Stimulated activated CD8-positive, alpha-beta memory T cell treated with anti-CD3 and anti-CD28 coated beads, Interleukin-4, amount 100 ng/mL, for 48 hours (primary cell): ENCODE measurements around the gene HMOX2.
A peak's percentile ranks its signal among the peaks of the same experiment; 100 is the strongest.

Experiments used
- DNase-seq: peaks from one replicate; pipeline ENCODE4 v3.0.0-alpha.2; 2020

The HMOX2 gene

DNA sequence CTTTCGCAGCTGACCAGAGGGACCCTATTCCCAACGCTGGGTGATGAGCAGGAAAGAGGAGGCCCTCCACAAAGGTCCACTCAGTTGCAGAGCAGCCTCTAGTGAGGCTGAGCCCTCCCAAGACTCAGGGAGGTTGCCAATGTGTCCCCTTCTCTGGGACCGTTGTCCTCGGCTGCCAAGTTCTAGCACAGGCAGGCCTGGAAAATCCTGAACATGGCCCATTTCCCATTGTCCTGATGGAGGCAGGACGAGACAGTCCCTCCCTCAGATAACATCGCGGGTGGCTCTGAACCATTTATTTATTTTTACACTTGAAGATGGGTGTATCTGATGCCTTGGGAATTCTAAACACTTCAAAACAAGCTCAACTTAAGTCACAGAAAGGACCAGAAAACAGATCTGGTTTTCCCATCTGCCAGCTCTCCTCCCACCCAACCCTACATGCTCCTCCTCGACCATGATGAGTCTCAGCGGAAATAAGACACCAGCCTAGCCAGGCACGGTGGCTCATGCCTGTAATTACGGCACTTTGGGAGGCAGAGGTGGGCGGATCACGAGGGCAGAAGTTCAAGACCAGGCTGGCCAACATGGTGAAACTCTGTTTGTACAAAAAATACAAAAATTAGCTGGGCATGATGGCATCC, 49.6 kb downstream of the HMOX2 start:
- no peak for DNase-seq

DNA sequence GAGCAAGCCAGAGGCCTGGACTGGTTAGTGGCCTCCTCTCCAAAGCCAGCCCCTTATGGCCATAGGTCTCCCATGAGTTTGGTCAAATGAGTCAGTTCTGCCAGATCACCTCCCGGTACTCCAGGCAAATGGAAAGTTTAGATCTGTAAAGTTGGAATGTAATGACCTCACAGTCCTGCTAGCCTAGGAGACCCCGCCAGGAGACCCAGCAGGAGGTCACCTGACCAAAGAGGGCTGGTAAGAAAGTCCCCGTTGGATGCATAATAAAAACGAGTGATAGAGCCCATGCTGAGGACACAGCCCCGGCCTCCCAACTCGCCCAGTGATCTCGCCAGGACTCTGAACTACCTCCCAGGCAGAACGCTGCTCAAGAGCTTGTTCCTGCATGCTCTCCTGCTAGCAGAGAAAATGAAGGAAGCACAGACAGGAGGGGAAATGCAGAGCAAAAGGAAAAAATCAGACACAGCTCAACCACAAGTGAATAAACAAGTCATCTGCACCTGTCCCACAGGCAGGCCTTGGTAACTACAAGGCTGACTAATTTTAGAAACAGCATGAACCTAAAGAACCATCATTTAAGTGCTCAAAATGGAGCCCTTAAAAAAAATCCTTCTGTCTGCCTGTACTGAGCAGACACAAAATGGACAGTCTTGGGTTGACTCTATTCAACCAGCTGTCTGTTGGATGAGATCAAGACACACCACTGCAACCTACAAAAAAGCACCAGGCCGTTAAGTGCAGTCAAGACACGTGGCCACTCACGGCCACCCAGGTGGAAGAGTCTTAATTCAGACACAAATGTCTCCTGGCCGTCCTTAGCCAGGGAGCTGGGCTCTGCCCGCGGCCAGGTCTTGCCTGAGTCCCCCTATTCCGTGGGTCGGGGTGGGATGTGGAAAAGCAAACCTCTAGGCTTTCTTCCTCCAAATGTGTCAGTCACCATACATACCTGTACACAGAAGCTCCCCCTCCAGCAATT, 53.2 kb downstream of the HMOX2 start:
- DNase-seq, result no peak

DNA sequence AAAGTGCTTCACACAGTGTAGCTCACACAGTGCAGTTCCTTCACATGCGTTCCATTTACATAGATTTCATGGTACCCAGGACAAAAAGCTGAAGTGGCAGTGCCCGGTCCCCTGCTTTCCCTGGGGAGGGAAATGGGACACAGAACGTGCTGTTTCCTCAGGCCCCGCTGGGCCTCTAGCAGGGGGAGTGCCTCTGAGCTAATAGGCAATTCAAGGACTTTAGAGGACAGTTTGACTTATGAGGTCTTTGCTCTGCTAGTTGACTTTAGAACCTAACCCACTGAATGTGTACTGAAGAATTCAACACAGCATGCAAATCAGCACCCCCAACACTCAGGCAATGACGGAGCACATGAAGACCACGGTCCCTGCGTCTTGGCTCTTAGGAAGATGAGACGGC, 55.6 kb downstream of the HMOX2 start:
- DNase-seq, result no peak

DNA sequence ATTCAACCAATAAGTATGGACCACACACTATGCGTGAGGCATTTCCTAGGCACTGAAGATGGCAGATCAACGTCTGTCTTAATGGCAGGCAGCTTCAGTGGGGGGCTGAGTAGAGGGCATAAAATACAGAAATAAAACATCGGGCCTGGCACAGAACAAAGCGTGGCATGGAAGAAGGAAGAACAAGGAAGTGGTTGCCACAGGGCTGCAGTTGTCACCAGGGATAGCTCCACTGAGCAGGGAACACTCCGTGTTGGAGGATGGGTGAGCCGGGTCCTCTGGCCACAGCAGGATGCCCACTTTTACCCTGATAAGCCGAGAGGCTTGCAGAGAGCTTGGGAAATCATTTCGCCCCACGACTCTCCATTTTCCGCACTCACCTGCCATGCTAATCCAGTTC, 56.0 kb downstream of the HMOX2 start:
- DNase-seq, result no peak

DNA sequence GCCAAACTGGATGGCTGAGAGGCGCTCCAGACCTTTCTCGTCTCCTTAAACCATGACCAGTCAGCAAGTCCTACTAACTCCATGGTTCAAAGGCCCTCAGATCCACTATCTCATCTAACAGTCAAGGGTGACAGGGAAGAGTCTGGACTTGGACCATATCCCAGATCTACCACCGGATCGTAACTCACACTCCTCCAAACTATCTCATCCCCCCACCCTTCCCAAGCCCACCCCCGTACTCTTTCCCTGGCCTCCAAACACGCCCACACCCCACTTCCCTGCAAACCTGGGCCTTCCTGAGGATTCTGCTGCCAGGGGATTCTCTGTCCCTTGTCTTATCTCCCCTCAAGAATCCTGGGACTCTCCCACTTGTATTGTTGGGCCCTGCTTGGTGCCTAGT, 57.3 kb downstream of the HMOX2 start:
- DNase-seq, result no peak

DNA sequence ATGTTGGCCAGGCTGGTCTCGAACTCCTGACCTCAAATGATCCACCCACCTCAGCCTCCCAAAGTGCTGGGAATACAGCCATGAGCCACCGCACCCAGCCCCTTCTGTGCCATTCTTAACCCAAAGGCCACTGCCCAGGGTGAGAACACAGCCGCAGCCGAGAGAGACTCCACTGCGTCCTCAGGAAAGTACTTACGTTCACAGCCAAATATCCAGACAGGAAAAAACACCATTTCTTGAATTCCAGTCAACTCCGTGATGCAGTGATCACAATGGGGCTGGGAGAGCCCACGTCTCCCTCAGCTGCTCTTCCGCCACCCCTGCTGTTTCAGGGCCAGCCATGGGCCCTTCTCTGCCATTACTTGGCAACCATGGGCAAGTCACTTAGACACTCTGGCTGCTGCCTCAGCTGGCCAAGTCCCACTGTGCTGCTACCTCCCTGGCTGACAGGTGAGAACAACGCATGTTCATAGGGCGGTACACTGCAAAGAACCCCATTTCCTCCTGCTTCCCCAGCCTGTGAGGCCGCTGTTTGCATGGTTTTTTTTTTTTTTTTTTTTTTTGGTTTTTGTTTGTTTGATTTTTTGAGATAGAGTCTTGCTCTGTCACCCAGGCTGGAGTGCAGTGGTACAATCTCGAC, 58.1 kb downstream of the HMOX2 start:
- DNase-seq, result no peak

DNA sequence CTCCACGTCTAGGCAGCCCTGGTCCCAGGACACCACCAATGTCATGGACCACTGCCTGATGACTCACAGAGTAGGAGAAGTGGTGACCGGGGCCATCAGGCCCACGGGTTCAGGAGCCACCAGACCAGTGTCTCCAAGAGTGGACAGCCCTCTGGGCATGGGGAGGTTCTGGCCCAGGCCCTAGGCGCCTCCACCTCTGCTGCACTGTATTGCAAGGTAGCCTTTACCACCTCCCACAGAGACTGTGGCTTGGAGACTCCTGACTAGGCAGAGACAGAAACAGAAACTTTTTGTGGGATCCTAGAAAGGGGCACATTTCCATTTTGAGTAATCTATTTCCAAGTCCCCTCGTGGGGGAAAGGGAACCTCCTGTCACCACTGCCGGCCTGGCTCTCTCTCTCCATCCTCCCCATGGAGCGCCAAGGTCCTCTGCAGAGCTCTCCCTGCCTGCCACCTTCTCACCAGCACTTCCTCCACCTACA, 59.5 kb downstream of the HMOX2 start:
- DNase-seq, result peak; percentile 50

DNA sequence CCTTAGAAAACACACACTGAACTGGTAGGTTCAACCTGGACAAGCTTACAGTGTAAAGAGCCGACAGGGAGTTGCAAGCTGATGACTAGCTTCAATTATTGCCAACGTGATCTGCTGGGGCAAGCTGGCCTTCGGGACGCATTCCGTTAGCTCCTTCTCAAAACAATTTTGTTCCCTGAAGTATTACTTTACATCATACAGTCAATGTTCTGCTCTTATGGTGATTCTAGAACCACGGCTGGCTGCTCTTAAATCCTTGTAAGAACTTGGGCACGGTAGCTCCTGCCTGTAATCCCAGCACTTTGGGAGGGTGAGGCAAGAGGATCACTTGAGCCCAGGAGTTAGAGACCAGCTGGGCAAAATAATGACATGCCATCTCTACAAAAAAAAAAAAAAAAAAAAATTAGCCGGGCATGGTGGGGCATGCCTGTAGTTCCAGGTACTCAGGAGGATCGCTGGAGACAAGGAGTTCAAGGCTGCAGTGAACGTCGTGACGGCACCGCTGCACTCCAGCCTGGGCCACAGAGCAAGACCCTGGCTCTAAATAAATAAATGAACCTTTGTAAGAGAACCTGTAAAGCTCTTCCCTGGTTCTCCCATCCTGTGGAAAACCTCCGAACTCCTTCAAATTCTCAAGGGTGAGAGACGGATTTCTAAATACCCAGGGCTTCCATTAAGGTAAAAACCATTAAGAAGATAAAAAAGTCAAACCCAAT, 60.4 kb downstream of the HMOX2 start:
- DNase-seq, result no peak

DNA sequence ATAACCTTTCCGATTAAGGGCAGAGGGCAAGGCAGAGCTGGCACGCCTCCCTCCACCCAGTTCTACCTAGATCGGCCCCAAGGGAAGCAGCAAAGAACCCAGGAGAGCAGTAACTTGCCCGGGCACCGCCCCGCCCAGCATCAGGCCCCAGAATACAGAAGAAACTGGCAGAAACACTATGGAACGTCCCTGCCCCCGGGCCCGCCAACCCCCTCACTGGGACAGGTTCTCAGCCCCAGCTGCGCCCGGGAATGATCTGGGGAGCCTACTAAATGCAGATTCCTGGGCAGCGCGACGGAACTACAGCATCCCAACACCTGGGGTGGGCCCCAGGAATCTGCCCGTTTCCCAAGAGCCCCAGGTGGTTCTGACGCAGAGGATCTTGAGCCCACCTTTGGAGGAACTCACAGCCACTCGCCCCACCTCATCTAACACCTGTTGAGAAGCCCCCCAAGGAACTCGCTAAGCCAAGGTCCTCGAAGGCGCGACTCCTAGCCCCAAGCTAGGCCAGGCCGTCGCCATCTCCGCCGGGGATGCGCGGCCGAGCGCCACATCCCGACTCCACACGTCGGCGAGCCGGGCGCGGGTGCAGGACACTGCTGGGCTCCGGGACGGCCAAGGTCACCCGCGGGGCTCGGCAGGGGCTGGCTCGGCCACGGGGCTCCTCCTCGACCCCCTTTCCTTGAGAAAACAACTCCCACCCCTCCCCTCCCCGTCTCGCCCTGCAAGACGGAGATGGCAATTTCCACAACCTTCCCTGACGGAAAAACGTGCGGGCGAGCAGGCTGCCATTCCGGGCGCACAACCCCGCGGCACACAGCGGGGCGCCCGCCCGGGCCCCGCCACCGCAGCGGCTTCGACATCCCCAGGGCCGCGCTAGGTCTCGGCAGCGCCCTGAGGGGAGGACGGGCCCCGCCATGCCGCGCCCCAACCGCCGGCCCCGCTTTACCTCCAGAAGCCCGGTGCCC, 61.5 kb downstream of the HMOX2 start:
- DNase-seq, result peak; percentile 37

DNA sequence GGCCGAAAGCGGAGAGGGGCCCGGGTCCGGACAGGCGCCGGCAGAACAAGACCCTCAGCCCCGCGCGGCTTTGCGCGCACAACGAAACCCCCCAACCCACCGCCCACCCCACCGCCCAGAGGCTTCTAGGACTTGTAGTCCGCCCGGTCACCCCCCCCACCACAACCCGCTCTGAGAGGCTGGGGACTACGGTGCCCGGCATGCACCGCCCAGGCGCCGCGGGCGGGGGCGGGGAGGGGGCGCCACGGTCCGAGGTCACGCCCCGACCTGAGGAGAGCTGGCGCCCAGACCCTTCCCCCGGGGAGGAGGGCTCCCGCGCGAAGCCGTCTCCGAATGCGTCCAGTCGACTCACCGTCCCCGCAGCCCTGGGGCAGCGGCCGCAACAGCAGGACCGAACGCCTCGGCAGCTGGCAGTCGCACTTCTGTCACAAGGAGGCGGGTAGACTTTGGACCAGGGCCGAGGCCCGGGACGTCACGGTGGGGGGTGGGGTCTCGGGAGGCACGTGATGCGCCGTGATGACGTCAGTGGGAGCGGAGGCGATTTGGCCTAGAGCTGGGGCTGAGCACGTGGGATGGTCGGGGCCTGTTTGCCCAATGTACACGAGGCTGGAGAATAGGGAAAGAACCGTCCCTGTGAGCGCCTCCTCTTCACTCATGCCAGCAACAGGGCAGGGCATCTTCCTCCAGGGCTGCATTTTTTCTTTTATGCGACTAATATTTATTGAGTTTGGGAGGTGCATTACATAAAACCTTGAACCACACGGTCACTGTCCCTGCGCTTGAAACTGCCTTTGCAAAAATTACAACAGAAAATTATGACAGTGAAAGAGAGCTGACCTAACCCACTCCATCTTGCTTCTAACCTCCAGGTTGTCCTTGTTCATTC, 62.4 kb downstream of the HMOX2 start, which contains the start of gene CDIP1:
Gene CDIP1, minus strand, starts transcription at position 424 of the 886 bp plus-strand sequence. CDS start 24,643 bp downstream, outside the sequence.
- DNase-seq, result peak; percentile 98

DNA sequence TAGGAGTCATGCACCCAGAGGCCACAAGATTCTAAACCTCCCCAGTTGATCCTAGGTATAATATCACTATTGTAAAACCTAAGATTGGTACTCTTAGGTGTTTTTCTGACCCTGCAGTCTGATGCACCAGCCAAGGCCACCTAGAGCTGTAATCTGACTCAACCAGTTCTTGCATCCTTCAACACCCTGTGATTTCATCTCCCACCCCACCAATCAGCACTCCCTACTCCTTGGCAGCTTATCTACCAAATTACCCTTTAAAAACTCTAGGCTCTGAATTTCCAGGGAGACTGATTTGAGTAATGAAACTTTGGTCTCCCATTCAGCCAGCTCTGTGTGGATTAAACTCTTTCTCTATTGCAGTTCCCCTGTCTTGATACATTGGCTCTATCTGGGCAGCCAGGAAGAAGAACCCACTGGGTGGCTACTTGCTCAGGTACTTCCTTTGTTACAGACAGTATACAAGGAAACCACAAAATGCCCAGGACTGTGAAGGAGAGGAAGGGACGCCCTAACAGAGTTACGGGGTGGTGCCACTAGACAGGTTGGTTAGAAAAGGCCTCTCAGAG, 63.6 kb downstream of the HMOX2 start:
- no peak for DNase-seq

DNA sequence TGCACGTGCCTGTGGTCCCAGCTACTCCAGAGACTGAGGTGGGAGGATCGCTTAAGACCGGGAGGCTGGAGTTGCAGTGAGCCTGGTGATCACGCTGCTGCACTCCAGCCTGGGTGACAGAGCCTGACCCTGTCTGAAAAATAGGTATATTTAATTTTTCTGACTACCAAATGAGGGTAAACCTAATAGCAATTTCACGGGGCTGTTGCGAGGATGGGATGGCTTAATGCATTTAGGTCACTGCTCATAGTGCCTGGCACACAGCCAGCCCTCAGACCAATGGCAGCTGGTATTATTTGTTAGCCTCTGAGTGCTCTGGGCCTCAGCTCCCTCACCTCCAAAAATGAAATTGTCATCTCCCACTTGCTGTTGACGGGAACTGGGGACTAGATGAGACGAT, 68.3 kb downstream of the HMOX2 start:
- DNase-seq, result no peak

DNA sequence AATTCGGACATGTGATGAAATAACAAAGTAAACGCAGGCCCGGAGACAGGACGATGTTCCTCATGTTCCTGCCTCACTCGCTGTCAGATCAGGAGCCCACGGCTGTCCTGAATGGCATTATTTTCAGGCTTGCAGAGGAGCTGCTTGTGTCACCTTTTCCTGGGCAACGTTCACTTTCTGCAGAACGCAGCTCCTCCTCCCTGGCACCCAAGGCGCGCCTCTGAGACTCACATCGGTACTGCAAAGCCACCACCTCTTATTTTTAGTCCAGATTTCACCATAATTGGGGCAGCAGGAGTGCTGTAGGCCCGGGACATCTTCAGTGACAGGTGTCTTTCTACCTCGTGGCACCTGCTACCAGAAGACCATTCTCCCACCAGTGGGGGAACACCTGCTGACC, 71.9 kb downstream of the HMOX2 start:
- DNase-seq, result no peak

DNA sequence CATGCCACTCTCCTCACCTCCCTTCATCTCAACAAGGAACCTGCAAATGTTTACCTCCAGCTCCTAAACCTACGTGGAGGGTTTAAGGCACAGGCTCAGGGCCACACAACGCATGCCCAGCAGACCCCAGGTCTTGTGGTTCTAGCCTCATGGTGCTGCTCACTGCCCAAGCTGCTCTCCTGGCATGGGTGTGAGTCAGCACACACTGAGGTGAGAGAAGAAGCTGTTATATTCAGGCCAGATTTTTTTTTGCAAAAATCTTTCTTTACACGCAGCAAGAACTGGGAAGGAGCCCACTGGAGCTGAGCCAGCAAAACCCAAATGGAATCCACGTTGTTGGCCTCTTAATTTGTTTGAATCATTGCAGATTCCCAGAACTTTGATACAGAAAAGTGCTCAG, 74.4 kb downstream of the HMOX2 start:
- no peak for DNase-seq

DNA sequence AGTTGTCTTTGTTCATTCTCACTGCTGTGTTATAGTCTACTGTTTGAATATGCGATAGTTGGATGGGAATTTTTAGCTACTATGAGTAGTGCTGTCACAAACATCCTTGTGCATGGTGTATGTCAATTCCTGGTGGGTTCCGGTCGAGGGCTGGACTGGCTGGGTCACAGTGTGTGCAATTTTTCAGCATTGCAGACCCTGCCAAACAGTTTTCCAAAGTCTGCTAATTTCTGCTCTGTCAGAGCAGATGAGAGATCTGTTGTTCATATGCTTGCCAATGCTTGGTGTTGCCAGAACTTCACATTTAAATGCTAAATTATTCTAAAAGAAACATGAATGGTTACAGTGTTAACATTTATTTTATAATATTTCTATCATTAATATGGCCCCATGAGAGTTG, 76.3 kb downstream of the HMOX2 start:
- DNase-seq, result no peak

DNA sequence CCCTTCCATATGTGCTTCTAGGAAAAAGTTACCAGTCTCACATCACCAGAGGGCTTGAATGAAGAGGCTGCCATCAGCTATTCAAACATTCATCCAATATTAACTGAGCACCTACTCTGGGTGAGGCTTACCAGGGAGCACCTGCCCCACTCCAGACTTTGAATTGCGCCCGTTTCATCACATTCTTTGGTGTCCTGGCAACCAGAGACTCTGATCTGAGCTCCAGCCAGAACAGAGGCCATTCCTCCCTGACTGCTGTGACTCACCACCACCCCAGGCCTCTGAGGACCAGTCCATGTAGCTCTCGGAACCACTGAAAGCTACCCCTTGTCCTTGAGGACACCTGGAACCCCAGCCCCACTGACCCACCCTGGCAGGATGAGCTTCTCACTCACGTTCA, 79.9 kb downstream of the HMOX2 start, which contains the start of gene C16orf96:
Gene C16orf96, plus strand, starts transcription at position 229 of the 400 bp plus-strand sequence. Its CDS starts 150 bp downstream, at position 379.
- no peak for DNase-seq

DNA sequence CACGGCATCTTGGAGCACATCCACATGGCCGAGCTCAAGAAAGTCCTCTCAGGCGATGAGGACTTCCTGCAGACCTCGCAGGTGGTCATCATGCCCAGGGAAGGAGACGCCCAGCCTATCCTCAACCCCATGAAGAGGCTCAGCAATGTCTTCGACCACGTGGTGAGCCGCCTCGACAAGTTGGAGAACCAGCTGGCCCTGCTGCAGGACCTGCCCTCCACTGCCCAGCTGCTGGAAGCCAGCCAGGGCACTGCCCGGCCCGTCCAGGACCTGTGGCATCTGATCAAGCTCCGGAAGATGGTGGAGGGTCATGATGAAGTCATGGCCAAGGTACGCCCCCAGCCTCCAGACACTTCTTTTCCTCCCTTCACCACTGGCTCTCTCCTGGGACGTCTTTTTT, 80.4 kb downstream of the HMOX2 start:
- DNase-seq, result no peak

DNA sequence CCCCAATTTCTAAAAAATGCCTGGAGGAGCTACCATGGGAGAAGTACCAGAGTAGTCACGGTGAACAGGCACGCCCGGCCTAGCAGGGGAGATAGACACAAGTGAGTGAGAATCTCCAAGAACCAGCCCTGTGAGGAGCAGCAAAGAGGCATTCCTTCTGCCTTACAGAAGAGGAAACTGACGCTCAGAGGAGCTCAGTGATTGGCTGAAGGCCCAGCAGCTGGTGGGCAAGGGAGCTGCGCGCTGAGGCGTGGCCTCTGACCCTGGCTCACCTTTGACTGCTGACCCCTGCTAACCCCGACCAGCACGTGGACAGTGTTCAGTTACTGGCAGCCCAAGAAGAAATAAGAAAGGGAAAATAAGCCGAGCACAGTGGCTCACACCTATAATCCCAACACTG, 81.8 kb downstream of the HMOX2 start:
- no peak for DNase-seq
